Measurements from ENCODE around the gene ISOC1.
A peak's percentile ranks its signal among the peaks of the same experiment; 100 is the strongest.

The ISOC1 gene

GRCh38 chr5:129094924-129095899, 663 bp downstream of the ISOC1 start:
- peak; percentile 64 for DNase-seq (ENCODE audit: low spot score)

- no peak for DNase-seq (ENCODE audit: low spot score)
These were observed 1.9 kb downstream of the ISOC1 start for GRCh38 chr5:129096382-129096991.

GRCh38 chr5:129097498-129098296, 3.1 kb downstream of the ISOC1 start:
- no peak for DNase-seq (ENCODE audit: low spot score)

- DNase-seq (ENCODE audit: low spot score), result no peak
These were observed 4.1 kb downstream of the ISOC1 start for GRCh38 chr5:129098488-129099183.

- DNase-seq (ENCODE audit: low spot score), result no peak
These were observed 4.6 kb downstream of the ISOC1 start for GRCh38 chr5:129099184-129099569.

- no peak for DNase-seq (ENCODE audit: low spot score)
These were observed 7.2 kb downstream of the ISOC1 start for GRCh38 chr5:129101794-129102193.

GRCh38 chr5:129103397-129103796, 8.8 kb downstream of the ISOC1 start:
- DNase-seq (ENCODE audit: low spot score), result no peak

- DNase-seq (ENCODE audit: low spot score), result no peak
These were observed 10.4 kb downstream of the ISOC1 start for GRCh38 chr5:129104915-129105455.

- no peak for DNase-seq (ENCODE audit: low spot score)
These were observed 13.1 kb downstream of the ISOC1 start for GRCh38 chr5:129107637-129108036.

- peak; percentile 8 for DNase-seq (ENCODE audit: low spot score)
These were observed 16.2 kb downstream of the ISOC1 start for GRCh38 chr5:129110742-129111141.

- no peak for DNase-seq (ENCODE audit: low spot score)
These were observed 16.8 kb downstream of the ISOC1 start for GRCh38 chr5:129111351-129111750.

- no peak for DNase-seq (ENCODE audit: low spot score)
These were observed 17.7 kb downstream of the ISOC1 start for GRCh38 chr5:129112295-129112694.

GRCh38 chr5:129113867-129114266, 19.3 kb downstream of the ISOC1 start:
- no peak for DNase-seq (ENCODE audit: low spot score)

GRCh38 chr5:129114539-129115193, 20.1 kb downstream of the ISOC1 start:
- no peak for DNase-seq (ENCODE audit: low spot score)

- DNase-seq (ENCODE audit: low spot score), result no peak
These were observed 21.1 kb downstream of the ISOC1 start for GRCh38 chr5:129115680-129116079.

GRCh38 chr5:129116797-129117196, 22.2 kb downstream of the ISOC1 start:
- no peak for DNase-seq (ENCODE audit: low spot score)

- no peak for DNase-seq (ENCODE audit: low spot score)
These were observed 23.9 kb downstream of the ISOC1 start for GRCh38 chr5:129118405-129118804.

GRCh38 chr5:129118826-129119225, 24.3 kb downstream of the ISOC1 start:
- no peak for DNase-seq (ENCODE audit: low spot score)

GRCh38 chr5:129120158-129120581, 25.6 kb downstream of the ISOC1 start:
- no peak for DNase-seq (ENCODE audit: low spot score)

GRCh38 chr5:129122560-129122959, 28.0 kb downstream of the ISOC1 start:
- no peak for DNase-seq (ENCODE audit: low spot score)

- no peak for DNase-seq (ENCODE audit: low spot score)
These were observed 30.1 kb downstream of the ISOC1 start for GRCh38 chr5:129124608-129125007.

Data from AG08396 (cell line).